Inferior parietal cortex (tissue), 1 donor: ENCODE data around the gene GPAM.
A peak's percentile ranks its signal among the peaks of the same experiment; 100 is the strongest.

Experiments
- DNase-seq: peaks from one replicate; pipeline ENCODE4 v3.0.0-alpha.2; 2016; ENCODE audit errors: extremely low spot score

Gene GPAM

DNA sequence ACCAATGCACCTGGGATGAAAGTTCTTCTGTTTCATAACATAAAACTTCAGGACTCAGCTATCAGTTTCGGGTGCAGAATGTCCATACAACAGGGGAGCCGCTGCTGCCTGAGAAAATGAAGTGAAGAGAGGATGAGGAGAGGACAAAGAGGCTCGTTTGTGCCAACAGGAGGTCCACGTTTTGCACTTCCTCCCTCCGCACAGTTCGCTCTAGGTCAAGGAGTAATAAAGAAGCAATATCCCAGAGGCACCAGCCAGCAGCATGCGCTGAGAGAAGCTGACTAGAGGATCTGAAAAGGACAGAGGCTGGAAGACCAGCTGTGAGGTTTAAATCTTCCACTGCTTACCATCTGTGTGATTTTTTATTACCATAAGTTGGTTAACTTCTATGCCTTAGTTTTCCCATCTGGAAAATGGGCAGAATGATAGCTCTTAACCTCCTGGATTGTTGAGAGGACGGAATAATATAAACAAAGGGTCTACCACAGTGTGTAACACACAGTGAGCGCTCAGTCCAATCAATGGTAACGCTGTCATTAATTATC lies 709 bp downstream of the GPAM start:
- no peak for DNase-seq

DNA sequence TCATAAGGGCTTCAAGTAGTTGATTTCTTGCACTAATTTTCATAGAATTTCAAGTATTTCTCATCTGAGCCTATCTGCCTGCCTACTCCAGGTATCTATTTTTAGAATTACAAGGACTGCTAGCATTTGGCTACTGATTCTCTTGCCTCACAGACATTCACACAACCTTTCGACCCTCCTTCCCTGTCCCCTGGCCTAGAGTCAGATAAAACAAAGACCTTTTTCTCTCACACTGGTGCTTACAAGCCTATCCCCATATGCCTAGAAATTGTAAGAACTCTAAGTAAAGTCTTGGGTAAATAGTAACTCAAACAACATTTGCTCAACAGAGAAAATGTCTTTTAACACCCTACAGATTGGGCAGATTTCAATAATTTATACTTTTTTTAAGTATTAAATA lies 6.3 kb downstream of the GPAM start:
- no peak for DNase-seq

DNA sequence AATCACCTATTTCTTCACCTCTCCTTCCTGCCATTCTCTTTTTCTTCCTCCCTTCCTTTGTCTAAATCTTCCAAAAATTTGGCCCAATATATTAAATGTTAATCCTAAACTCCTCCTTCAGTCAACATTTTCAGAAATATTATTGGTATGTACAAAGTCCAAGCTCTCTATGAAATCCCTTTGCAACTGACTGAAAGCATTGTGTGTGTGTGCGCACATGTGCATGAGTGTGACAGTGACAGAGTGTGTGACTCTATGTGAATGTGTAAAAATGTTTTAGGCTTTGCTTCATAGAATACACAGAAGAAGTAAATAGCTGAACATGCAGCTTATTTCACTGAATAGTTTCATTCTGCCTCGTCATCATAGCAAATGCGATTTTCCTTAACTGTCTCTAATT lies 7.0 kb downstream of the GPAM start:
- DNase-seq, result no peak

DNA sequence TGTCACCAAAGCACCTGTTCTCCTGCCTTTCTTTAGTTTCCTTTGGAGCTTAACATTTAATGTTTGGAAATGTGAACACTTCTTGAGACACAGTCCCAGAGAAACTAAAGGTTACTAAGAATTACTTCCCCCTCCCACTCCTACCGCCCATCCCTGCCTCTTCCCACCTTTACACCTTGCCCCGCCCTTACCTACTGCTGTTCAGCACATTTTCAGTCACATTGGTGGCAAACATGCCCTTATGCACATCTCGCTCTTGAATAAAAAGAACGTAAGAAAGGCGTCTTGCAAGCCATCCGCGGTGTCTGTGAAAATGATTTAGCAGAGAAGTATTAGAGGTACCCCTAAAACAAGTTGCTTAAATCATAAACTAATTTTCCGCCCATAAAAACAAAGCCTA lies 8.2 kb downstream of the GPAM start:
- no peak for DNase-seq

DNA sequence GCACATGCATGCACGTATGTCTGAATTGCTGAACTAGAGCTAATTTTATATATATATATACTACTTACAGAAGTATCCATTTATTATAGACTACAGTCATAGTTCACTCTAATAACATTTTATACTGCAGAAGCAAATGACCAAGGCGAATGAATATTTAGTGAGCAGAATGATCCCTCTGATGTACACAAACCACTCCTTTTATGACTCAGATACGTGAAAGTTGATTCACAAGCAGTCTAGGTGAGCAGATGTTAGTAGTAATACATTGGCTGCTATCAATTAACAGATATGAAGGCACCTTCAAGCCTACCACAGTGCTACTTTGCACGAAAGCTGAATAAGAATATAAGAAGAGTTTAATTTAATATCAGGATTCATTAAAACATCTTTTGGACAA lies 10.4 kb downstream of the GPAM start:
- DNase-seq, result no peak

DNA sequence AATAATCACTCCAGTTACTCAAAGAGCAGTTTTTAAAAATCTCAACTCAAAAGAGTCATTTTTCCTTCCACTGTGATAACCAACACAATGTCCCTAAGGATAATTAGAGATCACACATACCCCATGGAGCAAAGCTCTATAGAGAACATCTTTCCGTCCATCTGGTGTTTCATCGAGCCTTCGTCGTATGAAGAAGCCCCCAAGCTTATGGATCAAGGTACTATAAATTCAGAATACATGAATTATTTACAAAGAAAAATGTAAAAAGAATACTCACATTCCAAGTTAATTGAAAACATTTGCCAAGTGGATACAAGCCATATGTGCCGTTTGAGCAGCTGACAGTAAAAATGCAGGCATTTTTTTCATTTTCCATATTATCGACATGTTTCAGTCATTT lies 14.8 kb downstream of the GPAM start:
- DNase-seq, result no peak

DNA sequence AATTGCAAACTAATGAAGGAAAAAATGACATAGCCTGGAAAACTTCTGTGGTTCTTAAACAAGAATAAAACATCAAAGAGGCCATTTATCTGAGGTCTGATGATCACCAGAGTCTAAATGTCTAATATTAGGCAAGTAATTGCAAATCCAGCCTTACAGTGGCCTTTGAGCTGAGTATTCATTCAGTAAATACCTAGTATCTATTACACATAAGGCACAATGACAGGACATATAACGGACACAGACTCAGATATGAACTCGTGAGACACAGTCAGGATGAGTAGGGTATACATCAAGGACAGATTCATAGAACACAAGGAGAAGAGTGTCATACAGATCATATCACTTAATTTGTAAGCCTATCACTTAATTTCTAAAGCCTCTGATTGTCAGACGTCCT lies 16.8 kb downstream of the GPAM start:
- no peak for DNase-seq

DNA sequence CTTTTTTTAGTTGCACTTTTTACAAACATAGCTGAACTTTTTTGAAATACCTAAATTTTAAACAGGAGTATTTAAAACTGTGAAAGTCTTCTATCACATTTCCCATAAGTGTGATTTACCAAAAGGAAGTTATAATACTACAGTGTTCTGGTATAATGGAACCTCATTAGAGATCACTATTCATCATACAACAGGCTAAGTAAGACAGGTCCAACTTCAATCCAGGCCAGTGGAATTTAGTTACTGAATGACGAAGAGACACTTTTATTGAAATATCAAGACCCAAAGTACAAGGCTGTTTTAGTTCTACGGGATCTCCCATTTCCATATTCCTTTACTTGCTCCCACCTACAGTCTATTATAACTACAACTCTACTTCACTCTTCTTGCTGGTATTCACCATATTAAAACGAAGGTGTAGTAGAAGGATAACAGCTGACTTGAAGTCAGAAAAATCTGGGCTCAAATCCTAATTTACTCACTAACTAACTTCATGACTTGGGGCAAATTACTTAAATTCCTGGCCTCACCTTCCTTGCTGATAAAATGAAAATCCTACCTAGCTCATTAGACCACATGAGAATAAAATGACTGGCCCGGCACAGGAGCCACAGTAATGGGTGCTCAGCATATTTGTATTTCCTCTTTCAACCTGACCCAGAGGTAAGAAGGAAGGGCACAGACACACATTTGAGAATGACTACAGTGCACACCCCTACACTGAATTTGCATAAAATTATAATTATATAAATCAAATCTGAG lies 21.6 kb downstream of the GPAM start:
- DNase-seq, result no peak

DNA sequence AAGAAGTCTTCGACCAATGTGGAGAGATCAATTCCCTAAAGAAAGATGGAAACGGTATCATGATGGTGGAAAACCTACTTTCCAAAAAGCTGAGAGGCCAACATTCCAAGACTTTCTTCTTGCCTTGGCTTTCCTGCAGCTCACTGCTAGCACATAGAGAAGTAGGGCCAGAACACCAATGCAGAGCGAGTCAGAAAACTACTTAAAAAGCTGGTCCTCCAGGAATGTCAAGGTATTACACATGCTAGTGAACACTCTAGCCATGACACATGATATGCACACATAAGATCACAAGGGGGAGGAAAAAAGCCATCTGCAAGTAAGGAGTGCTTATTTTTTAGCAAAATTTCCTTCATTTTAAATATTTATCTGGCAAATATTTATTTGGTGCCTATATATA lies 22.7 kb downstream of the GPAM start:
- DNase-seq, result no peak

DNA sequence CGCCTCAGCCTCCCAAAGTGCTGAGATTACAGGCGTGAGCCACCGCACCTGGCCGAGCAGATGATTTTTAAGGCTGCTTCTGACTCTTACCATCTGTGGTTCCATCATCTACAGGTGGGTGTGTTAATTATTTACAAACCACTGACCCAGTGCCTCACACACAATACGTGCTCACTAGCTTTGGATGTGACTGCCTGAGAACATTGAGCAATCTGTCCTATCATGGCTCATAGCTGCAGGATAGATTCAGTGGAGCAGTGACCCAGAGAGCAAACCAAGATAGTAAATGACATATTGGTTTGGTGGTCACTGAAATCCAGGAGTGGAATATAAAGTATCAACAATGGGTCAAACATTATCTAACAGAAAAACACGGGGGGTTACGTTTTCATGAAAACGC lies 24.1 kb downstream of the GPAM start:
- no peak for DNase-seq

DNA sequence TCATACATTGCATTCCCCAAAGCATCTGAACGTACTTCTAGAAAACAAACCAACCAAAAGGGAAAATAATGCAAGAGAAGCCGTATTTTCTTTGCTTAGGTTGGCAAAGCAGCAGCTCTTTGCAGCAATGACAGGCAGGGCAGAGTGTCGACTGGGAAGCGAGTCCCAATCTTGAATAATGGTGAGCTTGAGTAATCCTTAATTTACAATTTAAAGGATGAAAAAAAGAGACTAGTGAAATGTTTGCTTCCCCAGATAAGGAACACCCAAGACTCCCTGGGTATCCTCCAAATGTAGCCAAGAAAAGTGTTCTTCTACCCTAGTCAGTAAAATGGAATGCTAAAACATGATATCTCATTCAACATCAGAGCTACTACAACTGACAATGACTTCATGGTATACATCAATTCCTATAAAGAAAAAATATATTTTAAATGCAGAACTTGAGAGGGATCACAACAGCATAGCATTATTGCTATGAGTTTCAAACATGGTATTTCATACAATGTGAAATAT lies 32.0 kb downstream of the GPAM start:
- DNase-seq, result no peak

DNA sequence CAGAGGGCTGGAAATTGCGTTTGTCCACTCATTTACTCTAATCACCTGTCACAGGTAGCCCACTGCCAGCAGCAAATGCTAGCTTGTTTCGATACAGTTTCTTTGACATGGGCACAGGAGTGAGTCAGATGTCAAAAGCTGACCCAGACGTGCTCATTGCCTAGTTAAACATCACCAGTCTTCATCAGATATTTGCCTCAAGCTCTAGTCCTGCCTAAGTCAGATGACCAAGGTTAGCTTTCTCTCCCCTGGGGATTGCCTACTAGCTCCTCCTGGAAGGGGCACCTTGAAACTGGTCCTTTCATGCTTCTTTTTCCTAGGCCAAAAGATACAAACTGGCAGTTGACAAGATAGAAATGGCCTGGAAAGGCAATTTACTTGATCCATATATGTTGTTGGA lies 35.2 kb downstream of the GPAM start:
- DNase-seq, result no peak

DNA sequence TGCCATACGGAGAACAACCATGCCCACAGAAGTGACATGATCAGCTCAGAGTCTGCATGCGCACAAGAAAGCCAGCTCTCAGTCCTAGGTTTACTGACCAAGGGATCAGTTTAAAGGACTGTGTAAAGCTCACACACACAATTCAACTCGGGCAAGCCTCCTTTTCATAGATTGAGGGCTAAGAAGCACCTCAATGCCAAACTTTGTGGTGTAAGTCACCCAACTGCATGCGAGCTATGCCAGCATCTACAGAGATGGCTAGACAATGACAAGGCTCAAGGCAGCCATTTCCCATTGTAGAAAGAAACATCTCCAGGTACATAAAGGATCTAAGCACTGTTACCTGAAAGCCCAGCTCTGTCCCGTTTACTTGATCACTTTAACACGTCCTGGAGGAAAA lies 36.8 kb downstream of the GPAM start:
- no peak for DNase-seq

DNA sequence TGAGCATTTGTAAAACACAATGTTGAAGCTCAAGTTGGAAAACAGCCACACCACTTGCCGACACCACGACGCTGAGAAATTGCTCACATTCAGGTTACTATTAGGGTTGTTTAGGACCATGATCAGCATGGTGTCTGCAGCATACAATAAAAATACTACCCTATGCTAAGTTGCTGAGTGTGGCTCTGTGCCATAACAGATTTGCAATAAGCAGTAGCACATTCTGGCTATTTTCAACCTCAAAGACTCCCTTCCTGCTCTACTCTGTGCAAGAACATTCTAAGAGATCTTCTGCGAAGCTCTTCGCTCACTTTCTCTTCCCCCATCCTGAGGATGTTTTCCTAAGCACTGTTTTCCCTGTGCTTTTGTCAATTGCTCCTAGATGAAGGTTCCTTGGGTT lies 38.3 kb downstream of the GPAM start:
- DNase-seq, result no peak

DNA sequence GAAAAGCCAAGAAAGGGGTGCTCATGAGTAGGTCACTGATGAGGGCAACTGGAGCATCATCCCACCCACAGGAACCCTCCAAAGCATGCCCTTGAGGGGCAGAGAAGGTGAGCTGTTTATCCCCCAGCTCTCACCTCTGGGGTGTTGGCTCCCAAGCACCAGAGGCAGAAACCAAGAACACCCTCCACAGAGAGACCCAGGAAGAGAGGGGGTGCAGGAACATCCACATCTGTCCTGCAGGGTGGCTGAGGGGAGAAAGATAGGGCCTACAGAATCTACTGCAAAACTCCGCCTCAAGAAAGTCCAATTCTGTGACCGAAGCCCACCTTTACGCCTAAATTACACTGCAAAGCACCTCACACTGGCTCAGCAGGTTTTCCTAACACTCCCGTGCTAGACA lies 40.1 kb downstream of the GPAM start:
- DNase-seq, result no peak

DNA sequence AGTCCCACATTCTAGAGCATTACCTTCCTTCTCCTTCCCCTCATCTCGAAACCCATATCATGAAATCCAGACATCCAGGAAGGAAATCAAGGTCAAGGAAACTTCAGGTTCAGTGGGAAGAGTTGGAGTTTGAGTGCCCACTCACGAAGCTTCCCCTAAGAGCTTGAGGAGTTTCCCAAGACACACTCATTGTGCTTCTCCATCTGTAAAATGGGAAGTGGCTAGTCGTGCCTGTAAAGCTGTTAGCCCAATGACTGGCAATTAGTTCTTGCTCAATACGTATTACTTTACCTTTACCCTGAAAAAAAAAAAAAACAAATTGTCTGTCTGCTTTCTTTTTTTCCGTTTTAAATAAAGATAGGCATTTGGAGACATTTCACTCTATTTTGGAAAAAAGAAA lies 42.3 kb downstream of the GPAM start:
- DNase-seq, result no peak

DNA sequence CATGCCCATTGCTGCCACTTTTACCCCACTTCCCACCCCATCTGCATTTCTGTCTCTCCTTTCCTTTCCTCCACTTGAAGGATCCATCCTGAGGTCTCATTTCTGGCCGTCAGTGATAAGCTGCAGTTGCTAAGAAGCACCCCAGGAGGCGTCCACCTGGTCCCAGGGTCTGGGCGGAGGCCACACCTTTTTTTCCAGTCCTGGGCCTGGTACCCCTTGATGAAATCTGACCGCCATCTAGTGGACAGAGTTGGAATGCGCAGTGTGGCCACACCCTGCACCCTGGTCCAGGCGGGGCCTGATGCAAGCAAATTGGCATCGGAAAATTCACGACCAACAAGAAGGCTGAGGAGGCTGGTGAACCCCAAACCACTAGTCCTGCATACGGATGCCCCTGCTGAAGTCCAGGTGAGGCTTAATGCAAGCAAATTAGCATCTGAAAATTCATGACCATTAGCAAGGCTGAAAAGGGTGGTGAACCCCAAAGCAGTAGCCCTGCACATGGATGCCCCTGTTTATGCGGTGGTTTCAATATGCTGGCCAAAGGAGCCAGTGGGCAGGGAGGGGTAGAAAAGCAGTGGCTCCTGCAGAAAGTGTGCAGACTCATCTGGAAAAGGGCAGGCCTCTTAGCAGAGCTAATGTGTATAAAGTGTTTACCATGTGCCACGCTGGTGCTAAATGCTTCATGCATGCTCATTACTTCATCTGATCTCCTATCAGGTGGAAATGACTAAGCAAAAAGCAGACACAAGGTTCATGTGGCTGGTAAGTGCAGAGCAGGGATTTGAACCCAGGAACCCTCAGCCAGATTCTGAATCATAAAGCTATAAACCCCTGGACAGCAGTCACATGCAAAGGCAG lies 43.2 kb downstream of the GPAM start:
- DNase-seq, result peak; percentile 75

DNA sequence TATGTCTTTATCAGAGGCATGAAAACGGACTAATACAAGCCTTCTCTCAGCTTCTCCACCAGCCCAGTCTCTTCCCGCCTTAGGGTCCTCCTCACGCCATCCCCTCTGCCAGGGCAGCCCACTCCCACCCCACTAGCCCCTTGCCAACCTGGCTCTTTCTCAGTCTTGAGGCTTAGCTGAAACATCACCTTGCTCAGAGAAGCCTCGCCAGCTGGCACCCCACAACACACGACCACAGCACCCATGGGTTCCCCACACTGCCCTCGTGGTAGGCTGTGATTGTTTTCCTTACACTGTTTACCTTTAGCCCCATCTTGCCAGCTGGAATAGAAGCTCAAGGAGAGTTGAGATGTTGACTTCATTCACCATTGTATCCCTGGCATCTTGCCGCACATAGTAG lies 44.4 kb downstream of the GPAM start:
- DNase-seq, result no peak

DNA sequence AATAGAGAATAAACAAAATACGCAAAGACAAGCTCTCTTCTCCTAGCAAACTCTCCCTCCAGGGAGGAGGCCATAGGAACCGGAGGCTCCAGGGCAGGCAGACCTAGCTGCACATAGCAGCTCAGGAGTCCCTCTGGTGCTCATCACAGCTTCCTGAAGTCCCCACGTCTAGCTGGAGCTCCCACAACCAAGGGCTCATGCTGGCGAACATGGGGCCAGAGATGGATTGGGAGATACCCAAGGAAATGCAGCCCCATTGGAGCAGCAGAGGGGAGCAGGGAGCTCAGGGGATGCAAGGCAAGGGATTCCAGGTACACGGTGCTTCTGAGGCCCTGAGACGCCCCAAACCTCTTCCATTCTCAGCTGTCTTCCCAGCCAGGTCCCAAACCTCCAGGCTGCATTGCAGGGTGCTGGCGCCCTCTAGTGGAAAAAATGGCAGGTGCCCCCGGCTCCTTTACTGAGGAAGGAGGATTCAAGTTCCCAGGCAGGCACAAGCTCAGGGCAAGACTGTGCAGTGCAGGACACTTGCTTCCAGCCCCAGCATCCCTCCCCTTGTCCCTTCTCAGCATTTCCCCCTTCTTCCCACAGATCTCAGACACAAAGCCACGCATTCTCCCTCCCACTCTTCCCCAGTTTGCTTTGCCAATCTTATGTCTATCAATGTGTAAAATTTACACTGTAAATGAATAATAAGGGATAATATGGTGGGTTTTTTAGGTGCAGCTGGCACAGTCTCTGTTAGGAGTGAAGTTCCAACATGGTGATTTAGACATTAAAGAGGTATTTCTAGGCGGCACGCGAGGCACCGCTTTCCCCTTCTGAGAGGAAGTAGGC lies 46.2 kb downstream of the GPAM start:
- DNase-seq, result peak; percentile 82

DNA sequence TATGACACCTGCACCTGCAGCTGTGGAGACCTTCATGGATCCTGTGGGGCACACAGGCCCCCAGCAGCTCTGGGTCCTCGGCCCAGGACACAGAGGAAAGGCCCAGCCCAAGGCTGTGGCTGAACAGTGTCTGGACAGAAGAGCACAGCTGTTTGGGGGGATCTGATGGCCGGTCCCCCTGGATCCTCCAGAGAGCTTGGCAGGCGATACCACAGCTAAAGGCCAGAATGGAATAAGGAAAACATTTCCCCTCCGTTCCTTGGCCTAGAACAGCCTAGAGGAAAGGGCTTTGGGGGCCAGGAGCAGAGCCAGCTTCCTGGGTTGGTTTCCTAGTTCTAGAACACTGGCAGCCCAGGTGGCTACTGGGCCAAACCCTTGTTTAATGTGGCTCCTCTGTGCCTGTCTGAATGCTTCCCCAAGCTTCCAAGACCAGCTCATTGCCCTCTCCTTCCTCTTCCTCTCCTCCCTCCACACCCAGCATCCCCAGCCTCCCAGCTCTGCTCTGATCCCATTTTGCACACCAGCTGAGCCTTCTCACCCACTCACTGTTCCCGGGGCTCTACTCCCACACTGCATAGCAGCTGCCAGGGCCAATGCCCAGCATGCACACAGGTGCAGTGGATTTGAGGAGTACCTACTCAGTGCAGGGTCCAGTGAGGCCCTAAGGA lies 46.9 kb downstream of the GPAM start:
- DNase-seq, result peak; percentile 17

DNA sequence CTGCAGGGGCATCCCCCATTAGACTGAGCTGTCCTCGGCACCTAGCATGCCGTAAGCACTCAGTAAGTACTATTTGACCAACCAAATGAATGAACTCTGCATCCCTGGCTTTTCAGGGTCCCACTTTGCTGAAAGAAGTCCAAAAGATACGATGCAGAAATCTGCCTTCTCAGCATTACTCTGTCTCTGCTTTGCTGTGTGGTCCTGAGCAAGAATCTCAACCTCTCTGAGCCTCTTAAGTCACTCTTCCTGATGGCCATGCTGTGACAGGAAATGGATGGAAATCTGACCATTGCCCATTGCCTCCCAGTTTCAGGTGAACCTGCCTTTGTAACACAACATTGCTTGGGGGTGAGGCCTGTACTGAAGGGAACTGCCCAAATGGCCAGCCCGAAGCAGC lies 48.0 kb downstream of the GPAM start:
- DNase-seq, result no peak
